CD4-positive, CD25-positive, alpha-beta regulatory T cell (primary cell): ENCODE results near the gene IQSEC1. TPM values are rescaled to one million over a fixed set of nuclear protein-coding genes. Genes with fewer than 3 reads are reported as not detected.

Experiments used
- ATAC-seq, 2 donors: fragments of 150-1000 bp; cut with Tn5 transposase; one replicate each; pipeline ENCODE4 v1.10.0; 2021; ENCODE audit warnings: low read depth in 2 of 2, moderate number of reproducible peaks in 2 of 2, moderate library complexity in 1 of 2
- DNase-seq, 3 donors: peaks; one replicate each; pipeline versions ENCODE4 v3.0.0 to v3.0.0-alpha.2; 2012 to 2022; ENCODE audit warnings: mixed read lengths in 1 of 3
- H3K27ac ChIP-seq: one replicate; pipeline ENCODE4 v1.7.0; 2013; ENCODE audit warnings: mild to moderate bottlenecking, low read length; ENCODE audit not compliant: insufficient read depth, poor library complexity, severe bottlenecking
- H3K27me3 ChIP-seq: one replicate; pipeline ENCODE4 v1.7.0; 2013; ENCODE audit warnings: low read length; ENCODE audit not compliant: control insufficient read depth, insufficient read depth
- H3K36me3 ChIP-seq: one replicate; pipeline ENCODE4 v1.7.0; 2013; ENCODE audit warnings: mild to moderate bottlenecking, low read length, moderate library complexity; ENCODE audit not compliant: control insufficient read depth, insufficient read depth
- H3K4me1 ChIP-seq: 2 replicates; pipeline ENCODE4 v1.7.0; 2013; ENCODE audit warnings: mild to moderate bottlenecking, low read length; ENCODE audit not compliant: insufficient read depth, control insufficient read depth, poor library complexity, severe bottlenecking
- H3K4me3 ChIP-seq: one replicate; pipeline ENCODE4 v1.7.0; 2013; ENCODE audit warnings: low read depth, mild to moderate bottlenecking, low read length, moderate library complexity
- H3K9me3 ChIP-seq, 2 experiments: 1 replicate in 1 of 2; 2 replicates in 1 of 2; pipeline ENCODE4 v1.7.0; 2013; ENCODE audit warnings: low read length in 2 of 2, mild to moderate bottlenecking in 1 of 2, moderate library complexity in 1 of 2; ENCODE audit not compliant: control insufficient read depth in 2 of 2
- H3K27ac Mint-ChIP-seq, 3 donors: one replicate each; pipeline ENCODE4 v1.8.0; 2020 to 2022; ENCODE audit warnings: mild to moderate bottlenecking in 3 of 3, mixed read lengths in 3 of 3, moderate library complexity in 2 of 3
- H3K27me3 Mint-ChIP-seq: one replicate; pipeline ENCODE4 v1.8.0; 2022; ENCODE audit warnings: mild to moderate bottlenecking, mixed read lengths
- H3K36me3 Mint-ChIP-seq: one replicate; pipeline ENCODE4 v1.8.0; 2020; ENCODE audit warnings: mixed read lengths
- H3K4me1 Mint-ChIP-seq, 4 donors: one replicate each; pipeline ENCODE4 v1.8.0; 2020 to 2022; ENCODE audit warnings: mixed read lengths in 4 of 4, mild to moderate bottlenecking in 1 of 4
- H3K4me3 Mint-ChIP-seq, 4 donors: one replicate each; pipeline ENCODE4 v1.8.0; 2020 to 2022; ENCODE audit warnings: mild to moderate bottlenecking in 4 of 4, mixed read lengths in 4 of 4, moderate library complexity in 3 of 4
- H3K9me3 Mint-ChIP-seq, 7 donors: one replicate each; pipeline ENCODE4 v1.8.0; 2020 to 2022; ENCODE audit warnings: mixed read lengths in 7 of 7, mild to moderate bottlenecking in 3 of 7, moderate library complexity in 2 of 7
- polyA plus RNA-seq, 4 donors: library from polyadenylated mRNA; unstranded; fragments of 300-500 nt; fragmentation: Illumina TruSeq; gene quantifications; one replicate each; pipeline ENCODE4 v1.2.3, GENCODE V29; 2021
- total RNA-seq: library from RNA; stranded (reverse); gene quantifications from one replicate; pipeline ENCODE4 v1.2.3, GENCODE V29; 2022

Gene IQSEC1
- 131 TPM for total RNA-seq
- polyA plus RNA-seq: 10 to 100 TPM; 17.7 to 23.7 (median 21.0) TPM

DNA sequence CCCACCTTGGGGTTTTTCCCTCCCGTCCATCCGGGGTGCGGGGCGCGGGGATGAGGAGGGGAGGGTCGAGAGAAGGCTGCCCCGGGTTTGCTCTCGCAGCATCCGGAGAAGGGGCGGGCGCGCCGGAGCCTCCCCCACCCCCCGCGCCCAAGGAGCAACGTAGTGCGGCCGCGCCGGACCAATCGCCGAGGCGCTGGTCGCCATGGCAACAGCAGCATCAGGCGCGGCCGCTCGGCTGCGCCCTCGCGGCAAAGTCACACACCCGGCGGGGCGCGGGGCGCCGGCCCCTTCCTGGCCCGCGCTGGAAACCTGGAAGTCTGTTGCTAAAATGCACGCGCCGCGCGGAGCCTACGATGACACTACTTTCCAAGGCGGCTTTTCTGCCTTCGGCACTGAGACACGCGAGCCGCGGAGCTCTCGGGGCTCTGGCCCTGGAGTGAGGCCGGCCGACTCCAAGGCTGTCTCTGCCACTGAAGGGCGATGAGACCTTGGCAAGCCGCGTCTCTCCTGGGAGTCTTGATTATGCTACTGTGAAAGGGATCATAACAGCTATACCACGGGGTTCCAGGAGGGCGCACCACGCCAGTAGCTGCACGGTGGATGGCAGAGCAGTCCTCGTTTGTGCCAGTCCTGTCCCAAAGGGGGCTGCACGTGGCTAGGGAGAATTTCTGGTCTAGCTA, at the start of gene IQSEC1:
TSS of gene IQSEC1 (minus strand) at position 104 of the 680 bp plus-strand sequence. CDS start 415 bp downstream, outside the sequence.
- H3K9me3 ChIP-seq: no peaks in the 10 kb centered on the region
- H3K4me3 Mint-ChIP-seq: peak within 1 kb of the TSS; percentile 76 to 93 (median 87)
- peaks cover 13% of the 10 kb centered on the region for H3K27me3 Mint-ChIP-seq
- no peak within 1 kb of the TSS for H3K4me3 ChIP-seq
- peaks cover 5 to 57% (median 23%) of the 10 kb centered on the region in 4 donors for H3K4me1 Mint-ChIP-seq
- peaks cover 49% of the 10 kb centered on the region for H3K4me1 ChIP-seq
- no peaks in the 10 kb centered on the region for H3K36me3 Mint-ChIP-seq
- H3K9me3 Mint-ChIP-seq: no peaks in the 10 kb centered on the region
- H3K27ac ChIP-seq: no peak within 1 kb of the TSS
- peaks cover 2% of the 10 kb centered on the region for H3K27me3 ChIP-seq
- ATAC-seq: peak; percentile 67 to 70
- H3K36me3 ChIP-seq: no peaks in the 10 kb centered on the region
- peak; percentile 51 to 69 (median 62) for DNase-seq
- peak within 1 kb of the TSS; percentile 64 to 79 (median 76) for H3K27ac Mint-ChIP-seq

- no peak overlapping the region for H3K4me3 Mint-ChIP-seq
- no peaks in the 10 kb centered on the region for H3K27me3 Mint-ChIP-seq
- H3K9me3 ChIP-seq: no peaks in the 10 kb centered on the region
- no peak overlapping the region for H3K27ac Mint-ChIP-seq
- no peaks in the 10 kb centered on the region for H3K27me3 ChIP-seq
- H3K36me3 Mint-ChIP-seq: no peaks in the 10 kb centered on the region
- no peaks in the 10 kb centered on the region for H3K4me1 Mint-ChIP-seq
- no peaks in the 10 kb centered on the region for H3K36me3 ChIP-seq
- no peaks in the 10 kb centered on the region for H3K4me1 ChIP-seq
- no peak overlapping the region for H3K4me3 ChIP-seq
- no peak for ATAC-seq
- no peak for DNase-seq
- H3K27ac ChIP-seq: no peak overlapping the region
- no peaks in the 10 kb centered on the region for H3K9me3 Mint-ChIP-seq
These were observed 49.1 kb upstream of the IQSEC1 start for GRCh38 chr3:13122081-13123012.

DNA sequence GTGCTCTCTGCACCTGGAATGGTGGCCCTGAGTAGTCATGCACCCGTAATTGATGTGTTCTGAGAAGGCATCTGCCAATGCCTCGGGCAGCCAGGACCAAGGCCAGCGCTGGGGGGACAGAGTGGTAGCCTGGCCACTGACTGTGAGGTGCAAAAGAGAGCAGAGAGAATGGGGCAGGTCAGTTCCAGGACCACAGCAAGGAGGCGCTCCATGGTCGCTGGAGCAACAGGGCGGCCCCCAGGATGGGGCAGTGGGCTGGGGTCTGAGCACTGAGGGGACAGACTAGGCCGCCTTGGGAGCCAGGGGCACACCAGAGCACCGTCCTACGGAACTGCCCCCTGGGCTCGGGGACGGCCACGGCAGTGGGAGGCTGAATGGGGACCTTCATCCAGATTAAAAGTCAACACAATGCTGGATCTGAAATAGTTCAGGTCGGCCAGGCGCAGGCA, 48.3 kb upstream of the IQSEC1 start:
- Mint-ChIP-seq H3K27ac (no peak overlapping the region), H3K4me3 (no peak overlapping the region), H3K27me3 (peaks cover 1% of the 10 kb centered on the region), H3K4me1 (no peaks in the 10 kb centered on the region), H3K9me3 (no peaks in the 10 kb centered on the region), H3K36me3 (no peaks in the 10 kb centered on the region)
- Histone ChIP-seq H3K4me3 (no peak overlapping the region), H3K4me1 (no peaks in the 10 kb centered on the region), H3K27me3 (no peaks in the 10 kb centered on the region), H3K9me3 (no peaks in the 10 kb centered on the region), H3K27ac (no peak overlapping the region), H3K36me3 (no peaks in the 10 kb centered on the region)
- ATAC-seq (no peak), DNase-seq (no peak)

DNA sequence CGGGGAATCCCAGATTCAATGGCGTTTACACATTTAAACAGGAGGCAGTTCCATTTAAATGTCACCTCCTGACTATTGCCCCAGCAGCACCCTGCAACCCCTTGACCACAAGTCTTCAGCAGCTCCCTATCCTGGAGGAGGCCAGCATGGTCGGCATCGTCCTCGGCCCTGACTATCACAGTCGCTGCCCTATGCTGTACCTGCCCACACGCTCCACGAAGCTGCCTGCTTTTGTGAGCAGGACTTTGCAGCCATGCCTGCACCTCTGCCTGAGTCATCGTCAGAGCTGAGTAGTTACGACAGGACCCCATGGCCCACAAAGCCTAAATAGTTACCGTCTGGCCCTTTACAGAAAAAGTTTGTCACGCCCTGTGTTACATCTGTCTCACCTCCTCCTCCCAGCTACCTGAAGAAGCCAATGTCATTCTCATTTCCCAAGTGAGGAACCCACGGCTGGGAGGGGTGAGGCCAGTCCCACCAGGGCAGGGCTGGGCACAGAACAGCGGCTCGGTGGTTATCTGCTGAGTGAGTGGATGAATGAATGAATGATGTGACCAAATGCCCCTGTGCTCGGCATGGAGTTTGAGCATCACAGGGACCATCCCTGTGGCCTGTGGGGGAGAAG, 47.8 kb upstream of the IQSEC1 start:
- ATAC-seq (no peak), DNase-seq (no peak)
- H3K36me3 ChIP-seq: no peaks in the 10 kb centered on the region
- no peaks in the 10 kb centered on the region for H3K9me3 ChIP-seq
- Mint-ChIP-seq H3K4me1 (no peaks in the 10 kb centered on the region), H3K4me3 (no peak overlapping the region), H3K36me3 (no peaks in the 10 kb centered on the region), H3K9me3 (no peaks in the 10 kb centered on the region), H3K27ac (no peak overlapping the region), H3K27me3 (peaks cover 6% of the 10 kb centered on the region)
- no peak overlapping the region for H3K27ac ChIP-seq
- H3K4me3 ChIP-seq: no peak overlapping the region
- no peaks in the 10 kb centered on the region for H3K4me1 ChIP-seq
- no peaks in the 10 kb centered on the region for H3K27me3 ChIP-seq

DNA sequence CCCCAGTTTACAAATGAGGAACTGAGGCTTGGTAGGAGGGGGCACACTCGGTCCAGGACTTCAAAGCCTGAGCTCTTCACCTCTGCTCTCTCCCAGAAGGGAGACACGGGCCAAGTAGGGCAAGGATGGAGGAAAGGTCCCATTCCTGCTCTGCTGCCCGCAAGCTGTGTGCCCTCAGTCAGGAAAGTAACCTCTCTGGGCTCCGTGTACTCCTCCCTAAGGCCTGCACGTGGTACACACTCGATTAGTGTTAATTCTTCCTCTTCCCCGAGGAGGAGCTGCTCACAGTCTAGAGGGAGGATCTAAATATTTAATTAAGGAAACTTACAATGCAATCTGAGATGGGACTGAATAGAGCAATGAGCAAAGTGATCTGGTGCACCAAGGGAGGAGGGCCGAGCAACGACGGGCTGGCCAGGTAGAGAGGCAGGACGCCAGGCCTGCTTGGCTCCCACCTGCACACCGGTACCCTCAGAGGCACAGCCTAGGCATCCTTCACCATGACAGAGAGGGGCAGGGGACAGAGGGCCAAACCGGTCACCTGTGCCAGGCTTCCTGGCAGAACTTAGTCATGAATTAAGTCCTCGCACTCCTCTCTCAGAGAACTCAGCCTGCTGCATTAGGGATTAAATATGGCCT, 47.2 kb upstream of the IQSEC1 start:
- peaks cover 6% of the 10 kb centered on the region for H3K27me3 Mint-ChIP-seq
- Histone ChIP-seq H3K9me3 (no peaks in the 10 kb centered on the region), H3K27me3 (no peaks in the 10 kb centered on the region), H3K4me1 (no peaks in the 10 kb centered on the region), H3K4me3 (no peak overlapping the region), H3K36me3 (no peaks in the 10 kb centered on the region), H3K27ac (no peak overlapping the region)
- H3K4me3 Mint-ChIP-seq: no peak overlapping the region
- ATAC-seq: no peak
- H3K27ac Mint-ChIP-seq: no peak overlapping the region
- no peaks in the 10 kb centered on the region for H3K9me3 Mint-ChIP-seq
- no peaks in the 10 kb centered on the region for H3K36me3 Mint-ChIP-seq
- no peak for DNase-seq
- H3K4me1 Mint-ChIP-seq: no peaks in the 10 kb centered on the region

DNA sequence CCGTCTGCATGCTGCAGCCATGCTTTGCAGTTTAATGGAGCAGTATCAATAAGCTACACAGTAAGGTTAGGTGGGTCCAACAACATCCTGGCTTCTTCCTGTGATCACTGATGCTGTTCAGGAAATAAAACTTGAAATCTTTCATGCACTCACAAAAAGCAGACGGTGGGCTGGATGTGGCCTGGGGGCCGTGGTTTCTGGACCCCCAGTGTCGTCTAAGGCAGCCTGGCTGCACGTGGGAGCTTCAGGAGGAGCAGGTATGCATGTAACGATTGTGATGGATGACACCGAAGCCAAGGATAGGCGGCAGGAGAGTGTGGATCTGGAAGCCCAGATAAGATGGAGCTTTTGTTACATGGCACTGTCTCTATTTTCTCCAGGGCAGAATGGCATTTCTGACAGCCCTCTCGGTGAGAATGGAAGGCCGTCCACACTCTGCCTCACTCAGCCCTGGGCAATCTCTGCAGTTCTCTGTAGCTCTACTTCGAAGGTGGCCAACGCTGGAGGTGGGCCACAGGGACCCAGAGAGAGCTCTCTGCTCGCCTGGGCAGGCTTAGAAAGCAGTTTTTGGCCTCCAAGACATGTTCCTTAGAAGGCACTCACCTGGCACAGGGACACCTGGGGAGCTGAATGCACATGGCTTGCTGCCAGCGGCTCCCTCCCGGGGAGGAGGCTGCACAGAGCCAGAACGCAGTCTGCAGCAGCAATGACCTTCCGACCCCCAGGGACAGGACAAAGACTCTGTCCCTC, 46.4 kb upstream of the IQSEC1 start:
- H3K4me1 ChIP-seq: no peaks in the 10 kb centered on the region
- DNase-seq: no peak
- no peaks in the 10 kb centered on the region for H3K27me3 ChIP-seq
- H3K27ac ChIP-seq: no peak overlapping the region
- Mint-ChIP-seq H3K4me1 (no peaks in the 10 kb centered on the region), H3K36me3 (no peaks in the 10 kb centered on the region), H3K27ac (no peak overlapping the region), H3K9me3 (no peaks in the 10 kb centered on the region), H3K27me3 (peaks cover 6% of the 10 kb centered on the region), H3K4me3 (no peak overlapping the region)
- no peaks in the 10 kb centered on the region for H3K9me3 ChIP-seq
- ATAC-seq: no peak
- no peaks in the 10 kb centered on the region for H3K36me3 ChIP-seq
- H3K4me3 ChIP-seq: no peak overlapping the region

GRCh38 chr3:13116426-13116825, 43.2 kb upstream of the IQSEC1 start:
- H3K4me3 ChIP-seq: no peak overlapping the region
- ATAC-seq: no peak
- Mint-ChIP-seq H3K36me3 (no peaks in the 10 kb centered on the region), H3K4me1 (peaks cover 0 to 4% (median 0%) of the 10 kb centered on the region in 4 donors), H3K4me3 (no peak overlapping the region), H3K27me3 (peaks cover 9% of the 10 kb centered on the region), H3K27ac (no peak overlapping the region), H3K9me3 (peaks cover 0 to 2% (median 0%) of the 10 kb centered on the region in 7 donors)
- no peak overlapping the region for H3K27ac ChIP-seq
- no peaks in the 10 kb centered on the region for H3K9me3 ChIP-seq
- no peaks in the 10 kb centered on the region for H3K36me3 ChIP-seq
- peaks cover under 1% of the 10 kb centered on the region for H3K4me1 ChIP-seq
- DNase-seq: no peak
- H3K27me3 ChIP-seq: no peaks in the 10 kb centered on the region
